ENCODE measurements around the gene CCNDBP1. TPM values are rescaled to one million over a fixed set of nuclear protein-coding genes. Genes with fewer than 3 reads are reported as not detected.
"Not testable (repeated sequence)": the region's sequence is repeated elsewhere in the genome, so short reads cannot be mapped to it uniquely, and the experiment has no call there.

The CCNDBP1 gene
- total RNA-seq, 4 donors from 2014 or later, result 88.7 to 154 (median 110) TPM

DNA sequence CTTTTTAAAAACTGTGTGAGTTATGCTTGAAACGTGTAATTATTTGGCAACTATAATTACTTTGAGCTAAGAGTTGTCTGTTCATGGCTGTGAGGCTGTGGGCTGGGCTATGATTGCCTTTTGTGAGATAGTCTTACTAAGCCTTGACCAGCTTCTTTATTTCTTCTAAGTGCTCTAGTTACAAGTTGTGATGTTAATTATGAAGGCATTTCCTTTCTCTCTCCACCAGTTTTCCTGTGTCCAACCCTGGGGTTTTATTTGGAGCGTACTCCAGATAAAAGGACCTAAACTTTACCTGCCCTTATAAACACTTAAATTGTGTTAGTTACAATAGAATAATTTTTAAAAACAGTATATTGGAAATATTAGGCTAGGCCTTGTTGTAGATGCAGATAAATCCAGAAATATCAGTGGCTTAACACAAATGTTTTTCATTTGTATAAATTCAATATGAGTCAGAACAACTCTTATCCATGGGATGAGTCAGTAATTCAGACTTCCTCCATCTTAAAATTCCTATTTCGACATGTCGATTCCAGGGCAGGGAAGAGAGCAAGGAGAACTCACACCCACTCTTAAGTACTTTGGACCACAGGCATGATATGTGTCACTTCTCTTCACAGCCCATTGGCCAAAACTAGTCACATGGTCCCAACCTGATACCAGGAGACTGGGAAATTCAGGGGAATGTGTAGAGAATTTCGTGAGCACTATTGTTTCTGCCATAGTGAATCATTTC, 34.8 kb upstream of the CCNDBP1 start:
- Histone ChIP-seq H3K27me3 (no peaks in the 10 kb centered on the region), H3K4me3 (replicated peaks in 1 of 3) (no peak overlapping the region), H3K9me3 (no peaks in the 10 kb centered on the region), H3K27ac (no peak overlapping the region), H3K36me3 (peaks cover 0 to 18% of the 10 kb centered on the region in 2 donors), H3K4me1 (no peaks in the 10 kb centered on the region)
- WGBS, 2 donors, result 91 to 95% methylated on average over 5 of the region's 5 CpGs
- no peak for DNase-seq
- TF ChIP-seq POLR2A (IDR thresholded peaks at IDR 0.05), result no peak
- TF ChIP-seq, protein P1, sequence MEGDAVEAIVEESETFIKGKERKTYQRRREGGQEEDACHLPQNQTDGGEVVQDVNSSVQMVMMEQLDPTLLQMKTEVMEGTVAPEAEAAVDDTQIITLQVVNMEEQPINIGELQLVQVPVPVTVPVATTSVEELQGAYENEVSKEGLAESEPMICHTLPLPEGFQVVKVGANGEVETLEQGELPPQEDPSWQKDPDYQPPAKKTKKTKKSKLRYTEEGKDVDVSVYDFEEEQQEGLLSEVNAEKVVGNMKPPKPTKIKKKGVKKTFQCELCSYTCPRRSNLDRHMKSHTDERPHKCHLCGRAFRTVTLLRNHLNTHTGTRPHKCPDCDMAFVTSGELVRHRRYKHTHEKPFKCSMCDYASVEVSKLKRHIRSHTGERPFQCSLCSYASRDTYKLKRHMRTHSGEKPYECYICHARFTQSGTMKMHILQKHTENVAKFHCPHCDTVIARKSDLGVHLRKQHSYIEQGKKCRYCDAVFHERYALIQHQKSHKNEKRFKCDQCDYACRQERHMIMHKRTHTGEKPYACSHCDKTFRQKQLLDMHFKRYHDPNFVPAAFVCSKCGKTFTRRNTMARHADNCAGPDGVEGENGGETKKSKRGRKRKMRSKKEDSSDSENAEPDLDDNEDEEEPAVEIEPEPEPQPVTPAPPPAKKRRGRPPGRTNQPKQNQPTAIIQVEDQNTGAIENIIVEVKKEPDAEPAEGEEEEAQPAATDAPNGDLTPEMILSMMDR (IDR thresholded peaks at IDR 0.05), result no peak
- intact Hi-C loops (cut with DNase I), result no loop called here

DNA sequence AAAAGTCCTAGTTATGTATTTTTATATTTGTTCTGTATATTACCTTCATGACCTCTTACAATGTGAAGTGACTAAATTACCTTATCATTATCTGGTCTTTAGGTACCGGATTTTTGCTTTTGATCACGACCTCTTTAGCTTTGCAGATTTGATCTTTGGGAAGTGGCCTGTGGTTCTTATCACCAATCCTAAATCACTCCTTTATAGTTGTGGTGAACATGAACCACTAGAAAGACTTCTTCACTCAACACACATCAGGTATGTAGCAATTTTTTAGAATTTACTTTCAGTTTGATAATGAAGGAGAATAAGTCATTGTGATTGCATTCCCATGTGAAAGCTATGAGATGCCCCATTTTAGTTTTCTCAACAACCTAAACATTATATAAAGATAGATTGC, 33.5 kb upstream of the CCNDBP1 start:
- Histone ChIP-seq H3K4me1 (no peaks in the 10 kb centered on the region), H3K4me3 (replicated peaks in 1 of 3) (no peak overlapping the region), H3K36me3 (peaks cover 0 to 13% of the 10 kb centered on the region in 2 donors), H3K9me3 (no peaks in the 10 kb centered on the region), H3K27me3 (no peaks in the 10 kb centered on the region), H3K27ac (no peak overlapping the region)
- intact Hi-C loops (cut with DNase I), result no loop called here
- 91 to 92% methylated on average over 2 of the region's 2 CpGs for whole genome bisulfite sequencing, 2 donors
- DNase-seq, result no peak
- TF ChIP-seq, protein P1 (IDR thresholded peaks at IDR 0.05), result no peak
- TF ChIP-seq POLR2A (IDR thresholded peaks at IDR 0.05), result no peak

DNA sequence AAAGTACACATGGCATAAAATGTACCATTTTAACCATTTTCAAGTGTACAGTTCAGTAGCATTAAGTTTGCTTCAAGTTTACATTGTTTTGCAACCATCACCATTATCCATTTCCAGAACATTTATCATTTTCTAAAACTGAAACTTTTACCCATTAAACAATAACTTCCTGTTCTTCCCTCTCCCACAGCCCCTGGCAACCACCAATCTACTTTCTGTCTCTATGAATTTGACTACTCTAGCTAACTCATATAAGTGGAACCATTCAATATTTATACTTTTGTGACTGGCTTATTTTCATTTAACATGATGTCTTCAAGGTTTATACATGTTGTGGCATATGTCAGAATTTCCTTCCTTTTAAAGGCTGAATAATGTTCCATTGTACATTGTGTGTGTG, 31.9 kb upstream of the CCNDBP1 start:
- TF ChIP-seq POLR2A (IDR thresholded peaks at IDR 0.05), result no peak
- Histone ChIP-seq H3K36me3 (peaks cover 0 to 18% of the 10 kb centered on the region in 2 donors), H3K27me3 (no peaks in the 10 kb centered on the region), H3K4me3 (replicated peaks in 1 of 3) (no peak overlapping the region), H3K9me3 (no peaks in the 10 kb centered on the region), H3K4me1 (no peaks in the 10 kb centered on the region), H3K27ac (no peak overlapping the region)
- no peak for DNase-seq
- intact Hi-C loops (cut with DNase I), result no loop called here

DNA sequence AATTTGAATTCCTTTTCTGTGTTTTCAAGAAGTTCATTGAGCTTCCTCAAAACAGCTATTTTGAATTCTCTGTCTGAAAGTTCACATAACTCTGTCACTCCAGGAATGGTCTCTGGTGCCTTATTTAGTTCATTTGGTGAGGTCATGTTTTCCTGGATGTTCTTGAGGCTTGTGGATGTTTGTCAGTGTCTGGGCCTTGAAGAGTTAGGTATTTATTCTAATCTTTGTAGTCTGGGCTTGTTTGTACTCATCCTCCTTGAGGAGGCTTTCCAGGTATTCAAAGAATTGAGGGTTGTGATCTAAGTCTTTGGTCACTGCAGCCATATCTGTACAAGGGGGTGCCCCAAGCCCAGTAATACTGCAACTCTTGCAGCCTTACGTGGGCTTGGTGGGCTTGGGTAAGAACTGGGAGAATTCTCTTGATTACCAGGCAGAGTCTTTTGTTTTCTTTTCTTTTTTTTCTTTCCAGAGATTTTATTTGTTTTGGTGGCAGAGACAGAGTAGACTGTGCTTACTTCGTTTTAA, 19.3 kb upstream of the CCNDBP1 start:
- WGBS, 2 donors, result 68 to 74% methylated on average over 2 of the region's 2 CpGs
- peaks cover 3 to 5% of the 10 kb centered on the region in 2 donors for H3K36me3 ChIP-seq
- intact Hi-C loops (cut with DNase I), result no loop called here

DNA sequence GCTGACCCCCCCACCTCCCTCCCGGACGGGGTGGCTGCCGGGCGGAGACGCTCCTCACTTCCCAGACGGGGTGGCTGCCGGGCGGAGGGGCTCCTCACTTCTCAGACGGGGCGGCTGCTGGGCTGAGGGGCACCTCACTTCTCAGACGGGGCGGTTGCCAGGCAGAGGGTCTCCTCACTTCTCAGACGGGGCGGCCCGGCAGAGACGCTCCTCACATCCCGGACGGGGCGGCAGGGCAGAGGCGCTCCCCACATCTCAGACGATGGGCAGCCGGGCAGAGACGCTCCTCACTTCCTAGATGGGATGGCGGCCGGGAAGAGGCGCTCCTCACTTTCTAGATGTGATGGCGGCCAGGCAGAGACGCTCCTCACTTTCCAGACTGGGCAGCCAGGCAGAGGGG, 17.9 kb upstream of the CCNDBP1 start:
- Histone ChIP-seq H3K27ac (peak overlapping the region; percentile 73 to 83 (median 77)), H3K4me1 (peaks cover 15 to 22% of the 10 kb centered on the region in 2 donors)
- WGBS, 2 donors, result 94 to 99% methylated on average over 13 to 17 of the region's 28 CpGs
- H3K9me3 ChIP-seq; DNase-seq; H3K27me3 ChIP-seq; intact Hi-C loops (cut with DNase I); H3K4me3 ChIP-seq (replicated peaks in 1 of 3); H3K36me3 ChIP-seq: not testable (repeated sequence)

More for the DNA sequence above, 19.3 kb upstream of the CCNDBP1 start:
- no peaks in the 10 kb centered on the region for H3K27me3 ChIP-seq
- H3K4me1 ChIP-seq, result peaks cover 15 to 22% of the 10 kb centered on the region in 2 donors
- TF ChIP-seq, protein P1 (IDR thresholded peaks at IDR 0.05), result no peak
- TF ChIP-seq POLR2A (IDR thresholded peaks at IDR 0.05), result no peak
- no peak for DNase-seq
- no peaks in the 10 kb centered on the region for H3K9me3 ChIP-seq
- H3K27ac ChIP-seq, result peak overlapping the region; percentile 36 to 75 (median 53)
- H3K4me3 ChIP-seq (replicated peaks in 1 of 3), result no peak overlapping the region
